Fibroblast of lung (primary cell): ENCODE results near the gene FBXL17. TPM values are rescaled to one million over a fixed set of nuclear protein-coding genes. Genes with fewer than 3 reads are reported as not detected.

Experiments
- DNase-seq, 2 donors: peaks; one replicate each; pipeline versions ENCODE4 v3.0.0 to v3.0.0-alpha.2; 2010; ENCODE audit warnings: low read depth in 2 of 2
- H2AFZ ChIP-seq: 2 replicates; pipeline ENCODE4 v1.5.1; 2012; ENCODE audit warnings: low read length, control low read depth, inconsistent platforms
- H3K27ac ChIP-seq: 2 replicates; pipeline ENCODE4 v1.5.1; 2011; ENCODE audit warnings: low read length, control low read depth; ENCODE audit not compliant: insufficient read depth
- H3K27me3 ChIP-seq: 2 replicates; pipeline ENCODE4 v1.5.1; 2011; ENCODE audit warnings: mild to moderate bottlenecking, low read length; ENCODE audit not compliant: control insufficient read depth, insufficient read depth
- H3K36me3 ChIP-seq: 2 replicates; pipeline ENCODE4 v1.5.1; 2011; ENCODE audit warnings: low read length; ENCODE audit not compliant: control insufficient read depth, insufficient read depth
- H3K4me1 ChIP-seq: 2 replicates; pipeline ENCODE4 v1.5.1; 2011; ENCODE audit warnings: low read length; ENCODE audit not compliant: control insufficient read depth, insufficient read depth; ENCODE audit errors: extremely low read depth
- H3K4me2 ChIP-seq: 2 replicates; pipeline ENCODE4 v1.5.1; 2011; ENCODE audit warnings: low read length, control low read depth; ENCODE audit not compliant: insufficient read depth; ENCODE audit errors: extremely low read depth
- H3K4me3 ChIP-seq, 4 experiments: fragments of 200-600 bp in 1 of 4; sonication (generic) in 1 of 4; replicated peaks in 1 of 4; 2 replicates each; pipeline ENCODE4 v1.5.1; 2011 to 2016; ENCODE audit warnings: low read length in 4 of 4, low read depth in 3 of 4, mild to moderate bottlenecking in 3 of 4, control low read depth in 2 of 4, inconsistent platforms in 1 of 4, mixed read lengths in 1 of 4; ENCODE audit not compliant: insufficient read depth in 1 of 4; ENCODE audit errors: control extremely low read depth in 1 of 4
- H3K79me2 ChIP-seq: 2 replicates; pipeline ENCODE4 v1.5.1; 2012; ENCODE audit warnings: mild to moderate bottlenecking, low read length, inconsistent platforms; ENCODE audit not compliant: control insufficient read depth, insufficient read depth
- H3K9ac ChIP-seq: 2 replicates; pipeline ENCODE4 v1.5.1; 2011; ENCODE audit warnings: mild to moderate bottlenecking, low read length, control low read depth; ENCODE audit not compliant: insufficient read depth
- H3K9me3 ChIP-seq: 2 replicates; pipeline ENCODE4 v1.5.1; 2012; ENCODE audit warnings: low read depth, low read length; ENCODE audit not compliant: control insufficient read depth, insufficient read depth
- H4K20me1 ChIP-seq: 2 replicates; pipeline ENCODE4 v1.5.1; 2011; ENCODE audit warnings: low read length; ENCODE audit not compliant: control insufficient read depth, insufficient read depth; ENCODE audit errors: extremely low read depth
- EZH2 ChIP-seq: IDR thresholded peaks from 2 replicates; pipeline ENCODE4 v1.5.1; 2012; ENCODE audit warnings: low read length, control low read depth, mild to moderate bottlenecking; ENCODE audit errors: missing control alignments
- polyA plus RNA-seq, 2 donors: library from polyadenylated mRNA; depleted of rRNA in 1 of 2; stranded (reverse) in 1 of 2; unstranded in 1 of 2; fragments of >200 nt; gene quantifications; 2 replicates each; pipeline ENCODE4 v1.2.1, GENCODE V29; 2011 to 2012; ENCODE audit warnings: missing spikeins in 1 of 2
- total RNA-seq: library from RNA; depleted of rRNA; stranded (reverse); fragments of >200 nt; gene quantifications from 2 replicates; pipeline ENCODE4 v1.2.1, GENCODE V29; 2014
- TF ChIP-seq, protein P1 (sequence below), 2 donors: IDR thresholded peaks in 1 of 2; conservative IDR thresholded peaks in 1 of 2; 1 replicate in 1 of 2; 2 replicates in 1 of 2; pipeline ENCODE4 v1.5.1; 2011 to 2012; ENCODE audit warnings: low read length in 2 of 2, control low read depth in 1 of 2, inconsistent platforms in 1 of 2, low read depth in 1 of 2, mild to moderate bottlenecking in 1 of 2

FBXL17 gene
- total and polyA plus RNA-seq, 2 donors (not counting 1 experiment from before 2014, with no cell fraction given) = 7.1 to 8.3 TPM

GRCh38 chr5:108379722-108380530 is 2.0 kb downstream of the FBXL17 start:
- H4K20me1 ChIP-seq = no peaks in the 10 kb centered on the region
- H3K79me2 ChIP-seq = no peaks in the 10 kb centered on the region
- H2AFZ ChIP-seq = no peak overlapping the region
- peak overlapping the region; percentile 85 for H3K4me2 ChIP-seq
- peak overlapping the region; percentile 64 for H3K9ac ChIP-seq
- H3K36me3 ChIP-seq = no peaks in the 10 kb centered on the region
- TF ChIP-seq, protein P1, sequence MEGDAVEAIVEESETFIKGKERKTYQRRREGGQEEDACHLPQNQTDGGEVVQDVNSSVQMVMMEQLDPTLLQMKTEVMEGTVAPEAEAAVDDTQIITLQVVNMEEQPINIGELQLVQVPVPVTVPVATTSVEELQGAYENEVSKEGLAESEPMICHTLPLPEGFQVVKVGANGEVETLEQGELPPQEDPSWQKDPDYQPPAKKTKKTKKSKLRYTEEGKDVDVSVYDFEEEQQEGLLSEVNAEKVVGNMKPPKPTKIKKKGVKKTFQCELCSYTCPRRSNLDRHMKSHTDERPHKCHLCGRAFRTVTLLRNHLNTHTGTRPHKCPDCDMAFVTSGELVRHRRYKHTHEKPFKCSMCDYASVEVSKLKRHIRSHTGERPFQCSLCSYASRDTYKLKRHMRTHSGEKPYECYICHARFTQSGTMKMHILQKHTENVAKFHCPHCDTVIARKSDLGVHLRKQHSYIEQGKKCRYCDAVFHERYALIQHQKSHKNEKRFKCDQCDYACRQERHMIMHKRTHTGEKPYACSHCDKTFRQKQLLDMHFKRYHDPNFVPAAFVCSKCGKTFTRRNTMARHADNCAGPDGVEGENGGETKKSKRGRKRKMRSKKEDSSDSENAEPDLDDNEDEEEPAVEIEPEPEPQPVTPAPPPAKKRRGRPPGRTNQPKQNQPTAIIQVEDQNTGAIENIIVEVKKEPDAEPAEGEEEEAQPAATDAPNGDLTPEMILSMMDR (conservative IDR thresholded peaks at IDR 0.05 in 1 of 2, IDR thresholded peaks at IDR 0.05 in 1 of 2; ENCODE audit: low read depth in 1 of 2, low read length in 2 of 2) = no peak
- TF ChIP-seq EZH2 = no peak
- no peaks in the 10 kb centered on the region for H3K9me3 ChIP-seq
- peak overlapping the region; percentile 68 to 79 (median 74) for H3K4me3 ChIP-seq
- no peak overlapping the region for H3K27ac ChIP-seq
- H3K27me3 ChIP-seq = no peaks in the 10 kb centered on the region
- no peaks in the 10 kb centered on the region for H3K4me1 ChIP-seq
- DNase-seq = peak; percentile 14 to 63

DNA sequence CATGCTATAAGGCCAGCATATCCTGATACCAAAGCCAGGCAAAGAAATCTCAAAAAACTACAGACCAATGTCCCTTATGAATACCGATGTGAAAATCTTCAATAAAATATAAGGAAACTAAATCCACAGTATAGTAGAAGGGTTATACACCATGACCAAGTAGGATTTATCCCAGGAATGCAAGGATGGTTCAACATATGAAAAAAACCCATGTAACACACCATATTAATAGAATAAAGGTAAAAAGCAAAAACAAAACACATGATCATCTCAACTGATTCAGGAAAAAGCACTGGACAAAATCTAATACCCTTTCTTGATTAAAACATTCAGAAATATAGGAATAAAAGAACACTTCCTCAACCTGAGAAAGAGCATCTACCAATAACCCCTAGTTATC is 6.1 kb downstream of the FBXL17 start:
- Histone ChIP-seq H3K27me3 (no peaks in the 10 kb centered on the region), H3K4me1 (no peaks in the 10 kb centered on the region)
- TF ChIP-seq, protein P1 (conservative IDR thresholded peaks at IDR 0.05 in 1 of 2, IDR thresholded peaks at IDR 0.05 in 1 of 2; ENCODE audit: low read depth in 1 of 2, low read length in 2 of 2) = no peak
- TF ChIP-seq EZH2 = no peak

GRCh38 chr5:108373426-108373825 is 8.5 kb downstream of the FBXL17 start:
- H3K27ac ChIP-seq = no peak overlapping the region
- no peak overlapping the region for H3K9ac ChIP-seq
- no peak overlapping the region for H3K4me3 ChIP-seq
- H2AFZ ChIP-seq = no peak overlapping the region
- no peak for DNase-seq
- no peaks in the 10 kb centered on the region for H3K27me3 ChIP-seq
- no peaks in the 10 kb centered on the region for H3K36me3 ChIP-seq
- TF ChIP-seq, protein P1 (conservative IDR thresholded peaks at IDR 0.05 in 1 of 2, IDR thresholded peaks at IDR 0.05 in 1 of 2; ENCODE audit: low read depth in 1 of 2, low read length in 2 of 2) = no peak
- TF ChIP-seq EZH2 = no peak
- H3K4me1 ChIP-seq = no peaks in the 10 kb centered on the region
- no peak overlapping the region for H3K4me2 ChIP-seq
- no peaks in the 10 kb centered on the region for H3K79me2 ChIP-seq
- H3K9me3 ChIP-seq = no peaks in the 10 kb centered on the region
- H4K20me1 ChIP-seq = no peaks in the 10 kb centered on the region

More for the DNA sequence above, 6.1 kb downstream of the FBXL17 start:
- H3K27ac ChIP-seq = no peak overlapping the region
- no peaks in the 10 kb centered on the region for H3K79me2 ChIP-seq
- no peaks in the 10 kb centered on the region for H4K20me1 ChIP-seq
- no peak overlapping the region for H3K9ac ChIP-seq
- no peak for DNase-seq
- no peaks in the 10 kb centered on the region for H3K36me3 ChIP-seq
- H2AFZ ChIP-seq = no peak overlapping the region
- no peaks in the 10 kb centered on the region for H3K9me3 ChIP-seq
- no peak overlapping the region for H3K4me3 ChIP-seq
- H3K4me2 ChIP-seq = no peak overlapping the region
